GM19468 (cell line): ENCODE data around the gene SMAD3.
"Not testable (repeated sequence)": the region's sequence is repeated elsewhere in the genome, so short reads cannot be mapped to it uniquely, and the experiment has no call there.

Experiments
- ATAC-seq: cut with Tn5 transposase; IDR thresholded peaks from one replicate; pipeline ENCODE4 v1.9.1; 2021; ENCODE audit warnings: mild to moderate bottlenecking, moderate library complexity, moderate number of reproducible peaks; ENCODE audit not compliant: unreplicated experiment; ENCODE audit errors: extremely low read depth

SMAD3 gene

DNA sequence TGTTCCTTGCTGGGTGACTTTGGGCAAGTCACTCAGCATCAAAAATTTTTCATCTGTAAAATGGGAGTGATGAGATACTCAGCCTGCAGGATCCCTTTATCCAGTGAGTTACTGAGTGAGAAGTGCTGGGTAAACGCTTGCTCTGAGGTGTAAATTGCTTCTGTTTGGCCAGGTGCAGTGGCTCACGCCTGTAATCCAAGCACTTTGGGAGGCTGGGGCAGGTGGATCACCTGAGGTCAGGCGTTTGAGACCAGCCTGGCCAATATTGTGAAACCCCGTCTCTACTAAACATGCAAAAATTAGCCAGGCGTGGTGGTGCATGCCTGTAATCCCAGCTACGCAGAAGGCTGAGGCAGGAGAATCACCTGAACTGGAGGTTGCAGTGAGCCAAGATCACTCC is 87.6 kb downstream of the SMAD3 start:
- not testable (repeated sequence) for ATAC-seq

DNA sequence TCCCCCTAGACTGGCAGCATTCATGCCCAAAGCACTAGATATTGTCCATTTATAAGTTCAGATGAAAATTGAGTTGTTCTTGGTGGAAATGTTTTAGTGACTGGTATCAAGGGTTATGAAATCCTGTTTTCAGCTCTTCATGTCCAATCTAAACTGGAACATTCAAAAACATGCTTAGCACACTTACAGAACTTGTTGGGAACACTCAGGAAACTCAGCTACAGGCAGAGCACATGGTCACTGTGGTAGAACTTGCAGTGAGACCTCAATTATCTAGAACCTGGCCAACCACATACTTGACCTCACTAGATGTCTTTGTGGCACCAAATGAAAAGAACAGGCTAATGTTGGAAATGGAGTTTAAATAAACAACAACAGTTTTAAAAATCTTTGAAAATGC is 88.8 kb downstream of the SMAD3 start:
- ATAC-seq = no peak

DNA sequence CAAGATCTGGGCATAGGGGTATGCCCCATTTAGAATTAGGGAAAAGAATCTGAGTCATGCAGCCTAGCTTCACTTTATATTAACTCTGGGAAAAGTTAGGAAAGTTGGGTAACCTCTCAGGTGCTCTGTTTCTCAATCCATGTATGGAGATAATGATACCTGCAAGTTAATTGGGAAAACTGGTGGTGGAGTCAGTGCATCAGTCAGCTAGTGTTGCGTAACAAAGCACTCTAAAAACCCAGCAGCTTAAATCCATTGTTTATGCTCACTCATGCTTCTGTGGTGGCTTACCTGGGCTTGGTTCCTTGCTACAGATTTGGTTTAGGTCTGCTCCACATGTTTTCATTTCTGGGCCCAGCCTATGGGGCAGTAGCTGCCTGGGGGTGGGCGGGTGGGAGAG is 91.0 kb downstream of the SMAD3 start:
- no peak for ATAC-seq

DNA sequence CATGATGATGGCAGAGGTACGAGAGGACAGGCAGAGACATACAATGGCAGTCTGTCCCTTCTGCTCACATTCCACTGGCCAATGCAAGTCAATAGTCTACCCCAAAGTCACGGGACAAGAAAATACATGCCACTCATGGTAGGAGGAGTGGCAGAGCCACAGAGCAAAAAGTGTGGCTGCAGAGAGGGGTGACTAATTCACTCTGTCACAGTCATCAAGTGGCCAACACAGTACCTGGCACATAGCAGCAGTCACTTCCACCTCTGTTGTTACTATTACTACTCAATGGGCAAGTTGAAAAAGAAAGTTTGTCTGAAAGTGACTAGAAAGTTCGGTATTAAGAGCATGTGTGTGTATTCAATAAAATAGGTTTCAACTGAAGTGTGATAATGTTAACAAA is 91.4 kb downstream of the SMAD3 start:
- ATAC-seq = no peak

DNA sequence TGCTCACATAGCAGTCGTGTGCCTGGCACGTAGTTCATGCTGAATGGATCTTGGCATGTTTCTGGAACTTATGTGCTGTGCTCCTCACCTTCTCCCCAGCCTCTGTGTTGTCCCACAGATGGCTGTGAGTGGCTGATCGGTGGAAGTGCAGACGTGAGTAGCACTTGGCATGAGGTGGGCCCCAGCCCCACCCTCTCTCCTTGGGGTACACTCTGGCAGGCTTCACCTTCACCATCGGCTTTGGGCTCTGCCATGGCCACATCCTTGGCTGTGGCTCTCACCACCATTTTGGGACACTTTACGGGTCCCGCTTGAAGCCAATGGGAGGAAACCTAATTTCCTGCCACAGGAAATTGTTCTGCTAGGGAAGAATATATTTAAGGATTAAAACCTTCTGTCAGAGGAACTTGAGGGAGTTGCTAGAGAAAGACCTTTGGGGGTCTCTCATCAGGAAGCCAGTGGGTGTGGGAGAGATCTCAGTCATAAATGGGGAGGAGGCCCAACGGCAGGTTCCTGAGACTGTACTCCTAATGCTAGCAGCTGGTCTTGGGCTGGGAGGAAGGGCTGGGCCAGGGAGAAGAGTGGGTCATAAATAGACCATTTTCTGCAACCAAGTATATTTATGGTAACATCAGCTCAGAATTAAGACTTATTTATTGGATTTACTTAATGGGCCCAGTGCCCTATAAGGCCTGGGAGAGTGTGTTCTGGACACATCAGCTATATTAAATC is 92.3 kb downstream of the SMAD3 start:
- no peak for ATAC-seq

DNA sequence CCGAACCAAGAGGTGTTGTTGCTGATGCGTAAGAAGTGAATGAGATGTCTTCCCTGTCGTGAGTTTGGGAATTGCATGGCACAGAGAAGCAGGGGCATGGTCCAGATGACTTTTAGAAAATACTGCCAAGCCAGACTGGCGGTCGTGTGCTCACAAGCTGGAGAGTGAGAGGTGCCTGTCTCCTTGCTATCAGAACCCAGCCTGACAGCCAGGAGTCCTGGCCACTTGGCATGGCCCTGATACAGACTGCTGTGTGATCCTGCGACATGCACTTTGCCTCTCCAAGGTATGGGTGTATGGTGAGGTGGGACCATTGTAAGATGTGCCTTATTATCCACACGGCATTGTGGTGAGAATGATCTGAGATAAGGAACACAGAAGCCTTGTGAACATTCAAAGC is 93.0 kb downstream of the SMAD3 start:
- ATAC-seq = no peak

DNA sequence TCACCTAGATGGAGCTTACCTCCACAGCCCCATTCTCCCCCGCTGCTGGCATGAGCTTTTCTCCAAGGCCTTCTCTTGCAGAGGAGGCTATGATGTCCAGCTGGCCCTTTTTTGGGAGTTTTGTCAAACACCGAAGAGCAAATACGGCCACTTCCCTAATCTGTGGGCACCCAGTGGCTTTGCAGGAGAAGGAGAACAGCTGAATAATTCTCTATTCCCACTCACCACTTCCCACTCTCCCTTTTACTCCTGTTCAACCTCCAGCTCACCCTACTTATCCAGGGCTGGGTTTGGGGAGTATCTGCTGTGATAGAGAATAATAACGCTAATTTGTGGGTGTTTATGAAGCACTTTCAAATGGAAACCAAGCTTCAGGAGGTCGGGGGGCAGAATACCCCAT is 96.0 kb downstream of the SMAD3 start:
- no peak for ATAC-seq

DNA sequence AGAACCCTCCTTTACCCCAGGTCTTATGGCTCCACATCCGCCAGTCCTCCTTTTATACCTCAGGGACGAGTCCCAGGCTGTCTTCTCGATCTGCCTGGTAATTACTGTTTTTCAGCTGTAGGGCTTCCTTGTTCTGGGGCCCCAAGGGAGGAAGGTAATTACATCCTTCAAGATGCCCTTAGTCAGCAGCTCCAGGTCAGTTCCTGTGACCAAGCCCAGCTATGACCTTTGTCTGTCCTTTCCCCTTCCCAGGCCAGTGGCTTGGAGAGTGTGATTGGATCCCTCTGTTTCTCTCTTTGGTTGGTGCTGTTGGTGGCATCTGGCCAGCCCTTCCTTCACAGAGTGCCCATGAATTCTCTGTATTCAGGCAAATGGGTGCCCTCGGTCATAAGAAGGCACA is 96.5 kb downstream of the SMAD3 start:
- ATAC-seq = no peak

DNA sequence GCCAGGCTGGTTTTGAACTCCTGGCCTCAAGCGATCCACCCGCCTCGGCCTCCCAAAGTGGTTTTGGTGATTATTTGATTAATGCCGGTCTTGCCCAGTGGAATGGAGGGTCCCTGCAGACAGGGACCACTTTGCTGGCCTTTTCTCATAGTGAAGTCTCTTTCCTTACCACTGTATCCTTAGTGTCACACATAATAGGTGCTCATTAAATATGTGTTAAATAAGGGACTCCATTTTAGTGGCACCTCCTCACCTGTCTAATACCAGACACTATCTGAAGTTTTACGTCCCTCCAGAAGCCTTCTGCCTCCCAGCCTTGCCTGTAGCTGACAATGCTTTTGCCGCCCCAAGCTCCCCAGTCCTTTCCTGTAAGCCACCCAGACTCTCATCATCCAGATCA is 97.8 kb downstream of the SMAD3 start:
- ATAC-seq = no peak

DNA sequence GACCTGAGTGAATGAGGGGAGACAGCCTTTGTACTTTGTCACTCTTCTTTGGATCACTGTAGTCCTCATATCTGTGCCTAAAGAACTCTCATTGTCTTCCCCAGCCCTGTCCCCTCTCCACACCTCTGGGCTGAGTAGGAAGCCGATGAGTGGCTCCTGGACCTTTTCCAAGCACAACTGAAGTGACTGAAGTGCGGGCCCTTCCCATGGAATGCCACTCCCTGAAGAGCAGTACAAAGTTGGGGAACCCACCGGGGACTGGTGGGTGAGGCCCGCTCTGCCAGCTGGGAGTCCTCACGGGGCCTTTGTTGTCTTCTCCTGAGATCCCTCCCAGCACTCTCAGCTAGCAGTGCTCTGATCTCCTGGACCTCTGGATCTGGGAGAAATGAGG is 99.0 kb downstream of the SMAD3 start:
- no peak for ATAC-seq

DNA sequence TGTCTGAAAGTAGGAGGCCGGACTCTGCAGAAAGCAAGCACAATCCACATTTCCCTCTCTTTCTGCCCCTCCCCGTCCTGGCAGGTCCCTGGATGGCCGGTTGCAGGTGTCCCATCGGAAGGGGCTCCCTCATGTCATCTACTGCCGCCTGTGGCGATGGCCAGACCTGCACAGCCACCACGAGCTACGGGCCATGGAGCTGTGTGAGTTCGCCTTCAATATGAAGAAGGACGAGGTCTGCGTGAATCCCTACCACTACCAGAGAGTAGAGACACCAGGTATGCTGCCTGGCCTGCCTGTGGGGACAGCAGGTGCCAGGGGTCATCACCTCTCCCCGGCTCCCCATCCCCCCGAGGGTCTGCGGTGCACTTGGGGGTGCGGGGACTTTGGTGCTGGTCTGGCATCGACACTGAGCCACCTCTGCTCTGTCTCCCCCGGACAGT is 99.4 kb downstream of the SMAD3 start:
- no peak for ATAC-seq

DNA sequence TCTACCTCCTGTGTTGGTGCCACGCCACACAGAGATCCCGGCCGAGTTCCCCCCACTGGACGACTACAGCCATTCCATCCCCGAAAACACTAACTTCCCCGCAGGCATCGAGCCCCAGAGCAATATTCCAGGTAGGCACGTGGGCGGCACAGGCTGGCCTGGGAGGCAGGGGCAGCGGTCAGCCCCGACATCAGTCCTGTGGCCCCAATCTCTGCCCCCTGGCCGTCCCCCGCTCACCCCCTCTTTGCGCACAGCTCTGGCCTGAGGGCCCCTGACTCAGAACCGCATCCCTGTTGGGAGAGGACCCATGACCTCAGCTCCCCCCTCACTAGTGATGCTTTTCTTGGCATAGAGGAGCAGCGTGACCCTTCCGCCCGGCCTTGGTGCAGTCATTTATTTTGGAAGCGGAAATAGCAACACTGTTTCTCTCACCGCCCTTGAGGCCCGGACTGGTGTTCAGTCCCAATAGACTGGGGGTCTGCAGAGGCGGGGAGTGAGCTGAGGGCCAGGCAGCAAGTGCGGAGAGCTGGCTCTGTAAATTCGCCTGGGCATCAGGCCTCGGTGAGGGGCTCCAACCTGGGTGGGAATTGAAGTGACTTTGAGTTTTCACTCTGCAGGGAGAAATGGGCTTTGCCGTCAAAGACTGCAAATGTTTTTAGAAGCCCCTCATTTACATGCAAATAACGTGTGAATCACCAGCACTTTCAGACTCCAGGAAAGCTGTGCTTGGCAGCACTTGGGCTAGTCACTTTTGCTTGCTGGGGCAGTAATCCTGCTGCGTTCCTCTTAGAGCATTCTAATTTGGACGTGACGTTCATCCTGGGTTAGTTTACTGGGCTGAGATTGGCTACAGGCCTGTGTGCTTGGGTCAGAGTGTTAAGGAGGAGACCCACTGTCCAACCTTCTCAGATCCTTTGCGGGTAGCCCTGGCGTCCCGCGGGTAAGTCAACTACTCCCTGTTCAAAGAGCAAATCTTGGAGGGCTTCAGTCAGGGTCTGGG is 100.2 kb downstream of the SMAD3 start:
- no peak for ATAC-seq

DNA sequence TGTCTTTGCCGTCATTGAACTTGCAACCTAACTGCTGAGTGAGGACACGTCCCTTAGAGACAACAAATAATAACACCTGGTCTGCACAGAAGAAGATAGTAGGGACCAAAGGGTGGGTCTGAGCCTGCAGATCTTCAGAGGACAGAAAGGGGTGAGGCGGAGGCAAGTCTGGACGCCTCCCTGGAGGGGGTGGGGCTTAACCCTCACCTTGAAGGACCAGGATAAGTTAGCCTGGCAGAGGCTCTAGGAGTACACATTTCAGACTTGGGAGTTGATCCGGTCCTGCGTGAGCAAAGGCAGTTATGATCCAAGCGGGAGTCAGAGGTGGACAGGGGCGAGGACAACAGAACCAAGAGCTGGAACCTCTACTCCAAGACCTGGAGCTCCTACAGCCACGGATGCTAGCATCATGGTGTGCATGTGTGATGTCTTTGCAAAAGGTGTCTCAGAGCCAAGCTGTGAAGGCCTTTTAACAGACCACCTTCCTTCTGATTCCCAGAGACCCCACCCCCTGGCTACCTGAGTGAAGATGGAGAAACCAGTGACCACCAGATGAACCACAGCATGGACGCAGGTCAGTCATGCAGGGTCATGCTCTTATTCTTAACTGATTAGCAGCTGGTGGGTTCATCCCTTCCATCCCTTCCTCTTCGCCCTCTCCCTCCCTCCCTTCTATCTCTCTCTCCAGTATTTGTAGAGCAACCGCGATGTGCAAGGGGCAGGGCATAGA is 101.0 kb downstream of the SMAD3 start:
- ATAC-seq = no peak

DNA sequence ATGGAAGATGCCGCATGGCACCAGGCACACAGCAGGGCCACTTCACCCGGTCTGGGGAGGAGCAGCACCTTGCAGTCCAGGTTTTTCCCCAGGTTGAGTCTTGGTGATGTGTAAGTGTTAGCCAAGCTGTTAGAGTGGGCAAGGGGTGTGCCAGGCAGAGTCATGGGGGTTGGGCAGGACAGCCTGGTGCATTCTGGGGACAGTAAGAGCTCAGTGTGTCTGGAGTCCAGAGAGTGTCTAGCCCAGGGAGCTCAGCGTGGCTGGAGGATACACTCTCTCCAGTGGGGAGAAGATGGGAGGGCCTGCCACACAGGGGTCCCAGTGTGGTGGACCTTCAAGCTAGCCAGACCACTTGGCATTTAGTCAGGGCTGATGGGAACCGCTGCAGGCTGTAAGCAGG is 101.7 kb downstream of the SMAD3 start:
- ATAC-seq = no peak

DNA sequence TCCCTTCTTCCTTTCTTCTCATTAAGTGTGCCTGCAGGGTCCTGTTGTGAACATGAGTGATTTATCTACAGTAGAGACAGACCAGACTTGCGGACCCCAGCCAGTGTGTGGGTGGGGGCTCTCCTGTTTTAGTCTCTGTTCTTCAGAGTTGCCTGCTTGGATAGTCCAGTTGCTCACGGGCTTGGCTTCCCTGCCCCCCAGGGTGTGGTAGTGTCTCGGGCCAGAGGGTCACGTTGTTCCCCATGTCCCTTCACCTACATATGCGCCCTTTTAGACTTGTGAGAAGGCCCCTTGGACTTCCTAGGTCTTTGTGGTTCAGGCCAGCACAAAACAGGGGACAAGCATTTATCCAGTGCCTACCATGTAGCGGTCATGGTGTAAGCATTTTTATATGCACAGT is 103.3 kb downstream of the SMAD3 start:
- ATAC-seq = no peak

DNA sequence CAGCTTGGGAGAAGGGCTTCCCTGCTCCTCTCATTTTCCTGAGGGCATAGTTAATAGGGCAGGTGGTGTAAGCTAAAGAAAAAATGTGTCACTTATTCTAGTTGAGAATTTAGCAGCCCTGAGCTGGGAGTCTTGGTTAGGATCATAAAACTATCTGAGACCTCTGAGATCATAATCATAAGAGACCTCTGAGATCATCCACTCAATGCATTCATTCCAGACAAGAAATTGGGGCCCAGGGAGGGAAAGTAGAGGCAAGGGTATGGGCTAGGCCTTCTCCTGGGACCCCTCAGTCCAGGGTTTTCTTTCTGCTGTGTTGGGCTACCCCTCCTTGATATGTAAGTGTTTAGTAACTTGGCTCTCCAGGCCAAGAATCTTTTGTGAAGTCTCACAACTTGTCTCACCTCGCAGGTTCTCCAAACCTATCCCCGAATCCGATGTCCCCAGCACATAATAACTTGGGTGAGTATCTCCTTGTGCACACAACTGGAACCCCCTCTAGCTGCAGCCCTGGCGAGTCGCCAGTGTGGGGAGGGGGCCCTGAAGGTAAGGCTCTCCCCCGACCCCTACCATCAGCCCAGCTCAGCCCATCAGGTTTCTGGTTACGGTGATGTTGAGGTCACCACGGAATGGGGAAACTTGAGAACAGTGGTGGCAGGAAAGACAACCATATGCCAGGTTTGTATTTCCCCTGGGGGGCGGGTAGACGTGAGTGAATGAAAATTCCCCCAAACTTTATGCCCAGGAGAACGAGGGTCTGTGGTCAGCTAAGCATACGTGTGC is 104.9 kb downstream of the SMAD3 start:
- ATAC-seq = no peak

DNA sequence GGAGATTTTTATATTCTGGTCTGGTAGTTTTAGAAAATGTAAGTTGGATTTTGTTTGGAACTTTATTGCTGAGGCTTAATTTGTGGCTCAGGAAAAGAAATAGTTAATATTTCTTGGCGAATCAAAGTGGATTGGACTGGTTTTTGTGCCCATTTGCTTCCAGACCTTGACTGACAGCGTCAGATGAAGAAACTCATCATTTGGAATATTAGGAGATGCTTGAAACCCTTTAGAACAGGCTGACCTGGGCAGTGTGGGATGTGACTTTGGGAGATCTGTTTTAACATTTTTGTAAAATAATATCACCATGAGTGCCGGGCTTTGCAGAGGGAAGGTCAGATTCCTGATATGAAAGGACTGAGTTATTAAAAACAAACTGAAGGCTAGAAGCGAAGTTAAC is 106.1 kb downstream of the SMAD3 start:
- ATAC-seq = no peak

DNA sequence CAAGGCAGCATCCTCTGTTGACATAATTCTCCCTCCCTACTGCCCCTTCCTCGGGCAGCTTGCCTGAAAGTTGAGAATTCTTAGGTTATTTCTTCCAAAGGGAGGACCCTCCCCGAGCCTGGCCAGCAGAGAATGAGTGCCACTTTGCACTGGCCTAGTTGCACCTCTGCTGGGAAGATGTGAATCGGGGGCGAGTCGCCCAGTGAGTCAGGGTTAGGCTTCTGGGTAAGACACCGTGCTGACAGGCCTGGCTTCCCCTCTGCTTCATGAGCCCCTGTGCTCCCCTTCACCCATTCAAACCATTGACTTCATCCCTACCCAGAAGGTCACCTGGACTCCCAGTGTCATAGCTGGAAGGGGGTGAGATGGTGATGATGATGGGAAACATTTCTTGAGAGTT is 106.8 kb downstream of the SMAD3 start:
- no peak for ATAC-seq

DNA sequence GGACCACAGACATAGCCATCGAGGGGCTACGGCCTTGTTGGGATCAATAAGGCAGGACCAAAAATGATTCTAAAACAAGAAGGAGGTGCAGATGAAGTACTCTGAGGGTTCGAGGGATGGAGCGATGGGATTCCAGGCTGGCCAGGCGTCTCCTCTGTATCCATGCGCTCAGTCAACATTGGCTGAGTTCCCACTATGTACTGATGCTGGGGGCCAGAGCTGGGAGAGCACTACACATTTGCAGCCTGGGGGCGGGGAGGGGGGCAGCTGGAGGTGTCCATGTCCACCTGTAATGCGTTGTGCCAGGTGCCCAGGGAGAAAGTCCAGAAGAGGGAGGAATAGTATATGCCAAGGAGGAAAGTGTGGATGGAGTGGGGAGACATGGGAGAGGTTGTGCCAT is 107.6 kb downstream of the SMAD3 start:
- no peak for ATAC-seq

DNA sequence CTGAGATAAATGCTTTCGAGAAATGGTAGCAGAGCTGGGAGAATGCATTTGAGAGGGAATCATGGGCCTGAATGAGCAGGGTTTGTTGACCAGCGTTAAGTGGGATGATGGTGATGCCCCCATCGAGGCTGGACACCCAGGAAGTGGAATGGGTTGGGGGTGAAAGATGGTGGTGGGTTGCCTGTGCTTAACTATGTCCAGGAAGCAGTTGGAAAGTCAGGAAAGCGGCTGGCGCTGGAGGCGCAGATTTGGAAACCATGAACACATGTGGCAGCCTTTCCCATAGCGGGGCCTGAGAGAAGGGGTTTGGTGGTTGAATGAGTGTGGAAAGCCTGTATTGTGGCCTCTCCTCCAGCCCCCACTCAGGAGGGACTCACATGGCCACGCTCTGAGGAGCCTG is 108.4 kb downstream of the SMAD3 start:
- ATAC-seq = no peak
